Breast epithelium (tissue), 3 donors: ENCODE results near the gene BPIFA1.

ENCODE experiments used
- POLR2A ChIP-seq: fragments of 450-650 bp; IDR thresholded peaks from one replicate; pipeline ENCODE4 v1.6.1; 2016; ENCODE audit warnings: antibody characterized with exemption, mild to moderate bottlenecking, moderate library complexity
- POLR2AphosphoS5 ChIP-seq, 3 donors: sonication (generic); formaldehyde crosslinking; IDR thresholded peaks; one replicate each; pipeline ENCODE4 v1.6.1; 2017; ENCODE audit warnings: antibody characterized with exemption in 3 of 3
- TF ChIP-seq, protein P1 (sequence below), 3 donors: fragments of 450-650 bp; IDR thresholded peaks; one replicate each; pipeline ENCODE4 v1.5.1; 2016 to 2017; ENCODE audit warnings: antibody characterized with exemption in 3 of 3, mild to moderate bottlenecking in 3 of 3, moderate library complexity in 3 of 3

GRCh38 chr20:33282196-33282934 lies 46.6 kb downstream of the BPIFA1 start:
- TF ChIP-seq POLR2A (no peak), POLR2AphosphoS5 (IDR thresholded peaks at IDR 0.05) (no peak)
- TF ChIP-seq, protein P1, sequence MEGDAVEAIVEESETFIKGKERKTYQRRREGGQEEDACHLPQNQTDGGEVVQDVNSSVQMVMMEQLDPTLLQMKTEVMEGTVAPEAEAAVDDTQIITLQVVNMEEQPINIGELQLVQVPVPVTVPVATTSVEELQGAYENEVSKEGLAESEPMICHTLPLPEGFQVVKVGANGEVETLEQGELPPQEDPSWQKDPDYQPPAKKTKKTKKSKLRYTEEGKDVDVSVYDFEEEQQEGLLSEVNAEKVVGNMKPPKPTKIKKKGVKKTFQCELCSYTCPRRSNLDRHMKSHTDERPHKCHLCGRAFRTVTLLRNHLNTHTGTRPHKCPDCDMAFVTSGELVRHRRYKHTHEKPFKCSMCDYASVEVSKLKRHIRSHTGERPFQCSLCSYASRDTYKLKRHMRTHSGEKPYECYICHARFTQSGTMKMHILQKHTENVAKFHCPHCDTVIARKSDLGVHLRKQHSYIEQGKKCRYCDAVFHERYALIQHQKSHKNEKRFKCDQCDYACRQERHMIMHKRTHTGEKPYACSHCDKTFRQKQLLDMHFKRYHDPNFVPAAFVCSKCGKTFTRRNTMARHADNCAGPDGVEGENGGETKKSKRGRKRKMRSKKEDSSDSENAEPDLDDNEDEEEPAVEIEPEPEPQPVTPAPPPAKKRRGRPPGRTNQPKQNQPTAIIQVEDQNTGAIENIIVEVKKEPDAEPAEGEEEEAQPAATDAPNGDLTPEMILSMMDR (IDR thresholded peaks at IDR 0.05) = no peak
